Measurements from ENCODE around the gene KISS1R.
A peak's percentile ranks its signal among the peaks of the same experiment; 100 is the strongest.
"Not testable (repeated sequence)": the region's sequence is repeated elsewhere in the genome, so short reads cannot be mapped to it uniquely, and the experiment has no call there.

Gene KISS1R

DNA sequence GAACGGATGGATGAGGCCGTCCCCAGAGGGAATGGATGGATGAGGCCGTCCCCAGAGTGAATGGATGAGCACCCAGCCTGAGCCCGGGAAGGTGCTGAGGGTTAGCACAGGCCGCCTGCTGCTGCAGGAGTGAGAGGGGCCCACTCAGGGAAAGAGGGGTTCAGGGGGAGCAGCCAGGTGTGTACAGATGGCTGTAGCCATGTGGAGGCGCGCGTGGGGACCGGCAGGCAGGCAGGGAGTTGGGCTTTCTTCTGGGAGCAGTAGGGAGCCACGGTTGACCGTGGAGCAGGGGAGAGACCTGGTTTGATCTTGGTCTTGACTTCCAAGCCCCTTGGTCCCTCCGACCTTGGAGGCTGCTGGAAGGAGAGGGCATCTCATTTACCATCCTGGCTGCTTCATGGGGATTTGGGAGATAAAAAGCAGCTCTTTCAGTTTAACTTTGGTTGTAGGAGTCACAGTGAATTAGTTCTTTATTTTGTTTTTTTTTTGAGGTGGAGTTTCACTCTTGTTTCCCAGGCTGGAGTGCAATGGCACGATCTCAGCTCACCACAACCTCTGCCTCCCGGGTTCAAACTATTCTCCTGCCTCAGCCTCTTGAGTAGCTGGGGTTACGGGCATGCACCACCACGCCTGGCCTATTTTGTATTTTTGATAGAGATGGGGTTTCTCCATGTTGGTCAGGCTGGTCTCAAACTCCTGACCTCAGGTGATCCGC is 33.4 kb downstream of the KISS1R start:
- no peak for DNase-seq (ENCODE audit: insufficient read length, low spot score)
- no peak for FAIRE-seq
- no peak for TF ChIP-seq POLR2A (IDR thresholded peaks at IDR 0.05; ENCODE audit: low read depth, low read length)

DNA sequence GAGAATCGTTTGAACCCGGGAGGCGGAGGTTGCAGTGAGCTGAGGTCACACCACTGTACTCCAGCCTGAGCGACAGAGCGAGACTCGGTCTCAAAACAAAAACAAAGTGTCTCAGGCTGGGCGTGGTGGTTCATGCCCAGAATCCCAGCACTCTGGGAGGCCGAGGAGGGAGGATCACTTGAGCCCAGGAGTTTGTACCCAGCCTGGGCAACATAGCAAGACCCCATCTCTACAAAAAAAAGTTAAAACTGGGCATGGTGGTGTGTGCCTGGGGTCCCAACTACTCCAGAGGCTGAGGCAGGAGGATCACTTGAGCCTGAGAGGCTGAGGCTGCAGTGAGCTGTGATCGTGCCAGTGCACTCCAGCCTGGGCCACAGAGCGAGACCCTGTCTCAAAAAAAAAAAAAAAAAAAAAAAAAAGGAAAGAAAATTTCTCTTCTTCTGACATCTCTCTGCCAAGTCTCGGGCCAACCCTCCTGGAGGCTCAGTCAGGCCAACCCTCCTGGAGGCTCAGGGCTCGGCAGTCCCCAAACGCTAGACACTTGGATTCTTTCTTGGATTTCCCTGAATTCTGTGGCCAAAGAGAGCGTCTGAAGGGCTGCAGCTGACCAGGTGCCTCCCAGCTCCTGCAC is 35.0 kb downstream of the KISS1R start:
- no peak for TF ChIP-seq POLR2A (IDR thresholded peaks at IDR 0.05; ENCODE audit: low read depth, low read length)
- FAIRE-seq: no peak
- no peak for DNase-seq (ENCODE audit: insufficient read length, low spot score)

- DNase-seq (ENCODE audit: insufficient read length, low spot score) (no peak), FAIRE-seq (no peak)
- no peak for TF ChIP-seq POLR2A (IDR thresholded peaks at IDR 0.05; ENCODE audit: low read depth, low read length)
These were observed 35.7 kb downstream of the KISS1R start for GRCh38 chr19:952680-953444.

GRCh38 chr19:953445-954271 is 36.5 kb downstream of the KISS1R start:
- no peak for TF ChIP-seq POLR2A (IDR thresholded peaks at IDR 0.05; ENCODE audit: low read depth, low read length)
- FAIRE-seq: no peak
- DNase-seq (ENCODE audit: insufficient read length, low spot score): no peak

DNA sequence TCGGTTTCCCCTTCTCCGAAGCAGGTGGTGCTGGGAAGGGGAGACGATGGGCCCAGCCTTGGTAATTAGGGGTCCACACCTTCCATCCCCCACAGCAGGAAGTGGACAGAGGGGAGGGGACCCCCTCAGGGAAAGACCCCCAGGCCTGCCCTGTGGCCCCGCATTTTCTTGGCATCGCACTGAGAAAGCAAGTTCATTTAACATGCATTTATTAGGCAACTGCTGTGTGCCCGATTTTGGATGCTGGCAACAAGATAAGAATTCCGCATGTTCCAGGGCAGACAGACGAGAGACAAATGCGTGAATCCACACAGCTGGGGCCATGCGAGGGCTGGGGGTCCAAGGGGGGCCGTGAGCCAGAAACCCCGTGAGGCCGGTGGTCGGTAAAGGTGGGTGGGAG is 37.1 kb downstream of the KISS1R start:
- FAIRE-seq (no peak), DNase-seq (ENCODE audit: insufficient read length, low spot score) (no peak)
- TF ChIP-seq POLR2A (IDR thresholded peaks at IDR 0.05; ENCODE audit: low read depth, low read length): no peak

DNA sequence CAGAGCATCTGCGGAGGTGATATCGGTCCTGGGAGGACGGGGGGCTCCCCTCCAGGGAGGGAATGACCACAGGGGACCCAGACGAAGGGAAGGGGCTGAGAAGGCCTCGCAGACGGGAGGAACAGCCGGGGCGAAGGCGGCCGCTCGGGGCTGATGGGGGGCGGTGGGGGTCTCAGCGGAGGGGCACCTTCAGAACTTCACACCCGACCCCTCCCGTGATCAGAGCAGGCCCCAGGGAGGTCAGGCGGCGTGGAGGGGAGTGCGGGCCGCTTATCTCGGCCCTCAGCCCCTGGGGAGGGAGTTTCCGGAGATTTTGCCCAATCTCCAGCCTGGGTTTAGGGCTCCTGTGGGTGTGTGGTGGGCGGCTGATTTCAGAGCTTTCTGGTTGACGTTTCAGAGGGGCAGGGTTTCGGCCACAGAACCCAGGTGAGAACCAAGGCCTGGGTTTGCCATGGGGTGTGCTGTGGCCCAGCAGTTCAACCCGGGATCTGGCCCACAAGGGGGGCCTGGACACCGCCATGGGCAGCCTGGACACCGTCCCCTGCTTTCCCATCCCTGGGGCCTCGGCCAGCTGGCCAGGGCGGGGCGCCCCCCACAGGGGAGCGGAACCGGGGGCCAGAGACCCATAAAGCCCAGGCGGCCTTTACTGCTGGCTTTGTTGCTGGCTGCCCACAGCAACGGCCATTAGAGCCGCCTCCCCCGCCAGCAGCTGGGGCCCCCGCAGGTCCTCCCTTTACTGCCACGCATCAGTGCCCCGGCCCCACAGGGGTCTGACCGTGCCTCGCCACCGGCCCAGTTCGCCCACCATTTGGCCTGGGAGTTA is 37.8 kb downstream of the KISS1R start:
- DNase-seq (ENCODE audit: insufficient read length, low spot score): no peak
- TF ChIP-seq POLR2A (IDR thresholded peaks at IDR 0.05; ENCODE audit: low read depth, low read length): no peak
- FAIRE-seq: no peak

- no peak for FAIRE-seq
- no peak for TF ChIP-seq POLR2A (IDR thresholded peaks at IDR 0.05; ENCODE audit: low read depth, low read length)
- DNase-seq (ENCODE audit: insufficient read length, low spot score): no peak
These were observed 39.0 kb downstream of the KISS1R start for GRCh38 chr19:955803-956765.

DNA sequence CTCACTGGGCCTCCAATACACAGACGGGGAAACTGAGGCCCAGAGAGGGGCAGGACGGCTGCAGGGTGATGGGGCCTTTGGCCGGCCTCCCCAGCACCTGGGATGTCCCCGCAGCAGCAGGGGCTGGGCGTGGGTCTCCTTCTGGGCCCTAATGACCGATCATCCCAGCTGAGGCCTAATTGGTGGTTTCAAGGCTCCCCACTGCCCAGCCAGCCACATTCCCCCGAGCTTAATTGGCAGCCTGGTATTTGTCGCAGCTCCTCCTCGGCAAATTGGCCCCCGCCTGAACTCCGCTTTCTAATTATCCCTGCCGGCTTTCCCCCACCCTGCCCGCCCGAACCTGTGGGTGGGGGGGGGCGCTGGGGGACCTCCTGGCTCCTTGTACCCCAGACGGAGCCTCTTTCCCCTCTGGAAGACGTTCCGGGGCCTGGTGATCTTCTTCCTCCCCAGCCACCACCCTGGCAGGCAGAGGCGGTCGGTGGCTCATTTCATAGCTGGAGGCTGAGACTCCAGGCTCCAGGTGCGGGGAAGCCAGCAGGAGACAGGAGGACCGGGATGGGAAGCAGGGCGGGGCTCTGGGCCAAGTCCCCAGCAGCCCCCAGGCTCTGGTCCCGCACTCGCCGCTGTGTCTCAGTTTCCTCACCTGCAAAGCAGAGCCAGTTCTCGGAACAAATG is 39.8 kb downstream of the KISS1R start:
- FAIRE-seq (no peak), DNase-seq (ENCODE audit: insufficient read length, low spot score) (peak; percentile 59)
- no peak for TF ChIP-seq POLR2A (IDR thresholded peaks at IDR 0.05; ENCODE audit: low read depth, low read length)

GRCh38 chr19:957578-957977 is 40.4 kb downstream of the KISS1R start:
- DNase-seq (ENCODE audit: insufficient read length, low spot score): not testable (repeated sequence)

GRCh38 chr19:958967-959855 is 42.1 kb downstream of the KISS1R start:
- FAIRE-seq: peak; percentile 41
- TF ChIP-seq POLR2A (IDR thresholded peaks at IDR 0.05; ENCODE audit: low read depth, low read length): no peak
- peak; percentile 69 for DNase-seq (ENCODE audit: insufficient read length, low spot score)

More at GRCh38 chr19:957578-957977, 40.4 kb downstream of the KISS1R start:
- not testable (repeated sequence) for FAIRE-seq

DNA sequence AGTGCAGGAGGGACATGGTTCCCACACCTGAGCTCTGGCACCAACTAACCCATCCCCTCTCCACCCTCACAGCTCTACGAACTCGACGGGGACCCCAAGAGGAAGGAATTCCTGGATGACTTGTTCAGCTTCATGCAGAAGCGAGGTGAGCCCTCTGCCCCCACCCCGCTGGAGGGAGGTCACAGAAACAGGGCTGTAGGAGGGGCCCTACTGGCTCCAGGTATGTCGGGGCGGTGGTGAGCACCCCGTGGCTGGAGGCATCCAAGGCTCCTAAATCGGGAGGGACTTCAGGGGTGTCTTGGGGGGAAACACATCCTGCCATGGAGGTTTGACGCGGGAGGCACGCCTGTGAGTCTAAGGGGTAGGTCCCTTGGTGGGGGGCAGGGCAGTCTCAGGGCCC is 42.9 kb downstream of the KISS1R start:
- TF ChIP-seq POLR2A (IDR thresholded peaks at IDR 0.05; ENCODE audit: low read depth, low read length): no peak
- FAIRE-seq: no peak

More for the DNA sequence above, 42.9 kb downstream of the KISS1R start:
- DNase-seq (ENCODE audit: insufficient read length, low spot score): no peak
